ENCODE results near the gene PLCH1.

- TF ChIP-seq CTCF (optimal IDR thresholded peaks at IDR 0.05 in 1 of 3, IDR thresholded peaks at IDR 0.05 in 1 of 3, conservative IDR thresholded peaks at IDR 0.05 in 1 of 3; ENCODE audit: extremely low read depth in 1 of 3, insufficient read depth in 2 of 3, low read length in 3 of 3) (no peak), EZH2 (IDR thresholded peaks at IDR 0.05; ENCODE audit: low read length) (no peak)
Observed at GRCh38 chr3:155370764-155371503, 373.9 kb downstream of the PLCH1 start.
